Activated naive CD4-positive, alpha-beta T cell treated with anti-CD3 and anti-CD28 coated beads for 36 hours (primary cell): ENCODE data around the gene SNCAIP. TPM values are rescaled to one million over a fixed set of nuclear protein-coding genes. Genes with fewer than 3 reads are reported as not detected.

Experiments used
- CTCF ChIA-PET: fragments of 350-600 bp; sonication (Branson Sonifier 250); formaldehyde crosslinking; loops from one replicate; lab custom pipeline; 2021; ENCODE audit warnings: antibody characterized with exemption; lab: Charles Lee
- DNase-seq: peaks from one replicate; pipeline ENCODE4 v3.0.0-alpha.2; 2020
- H3K27ac Mint-ChIP-seq: one replicate; pipeline ENCODE4 v1.8.0; 2021; ENCODE audit warnings: mild to moderate bottlenecking, mixed read lengths
- H3K27me3 Mint-ChIP-seq: one replicate; pipeline ENCODE4 v1.8.0; 2021; ENCODE audit warnings: low read depth, mixed read lengths
- H3K36me3 Mint-ChIP-seq: one replicate; pipeline ENCODE4 v1.8.0; 2021; ENCODE audit warnings: low read depth, mixed read lengths
- H3K4me1 Mint-ChIP-seq: one replicate; pipeline ENCODE4 v1.8.0; 2021; ENCODE audit warnings: low read depth, mixed read lengths
- H3K4me3 Mint-ChIP-seq: one replicate; pipeline ENCODE4 v1.8.0; 2021; ENCODE audit warnings: mild to moderate bottlenecking, moderate library complexity, mixed read lengths
- H3K9me3 Mint-ChIP-seq: one replicate; pipeline ENCODE4 v1.8.0; 2021; ENCODE audit warnings: mixed read lengths
- intact Hi-C: fragments of 100-400 bp; cut with micrococcal nuclease; formaldehyde crosslinking; loops from one replicate; pipeline ENCODE4 v1.15.1; 2023
- total RNA-seq, 2 experiments: library from RNA; stranded (reverse); gene quantifications; one replicate each; pipeline ENCODE4 v1.2.3, GENCODE V29; 2021

Gene SNCAIP
- total RNA-seq, 2 experiments from 2014 or later = not detected

DNA sequence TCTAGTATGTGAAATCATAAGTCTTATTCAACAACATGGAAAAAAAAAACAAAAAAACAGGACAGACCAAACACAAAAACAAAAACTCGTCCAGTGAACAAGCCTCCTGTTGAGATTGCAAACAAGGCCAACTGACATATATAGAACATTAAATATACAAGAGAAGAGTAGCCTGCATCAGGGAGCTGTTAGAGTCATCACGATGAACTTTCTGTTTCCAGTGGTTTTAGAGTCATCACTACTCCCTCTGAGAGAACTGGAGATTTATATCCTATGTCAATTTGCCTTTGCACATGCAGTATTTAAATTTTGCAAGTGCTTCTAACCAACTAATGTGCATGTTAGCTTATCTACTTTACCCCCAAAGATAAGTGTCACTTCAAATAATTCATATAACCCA lies 9.9 kb downstream of the SNCAIP start:
- Mint-ChIP-seq H3K9me3 (no peaks in the 10 kb centered on the region), H3K4me3 (no peak overlapping the region), H3K27ac (no peak overlapping the region), H3K4me1 (no peaks in the 10 kb centered on the region), H3K27me3 (peaks cover 11% of the 10 kb centered on the region), H3K36me3 (no peaks in the 10 kb centered on the region)
- no peak for DNase-seq
- intact Hi-C loops = no loop called here
- CTCF ChIA-PET = no interaction called here

DNA sequence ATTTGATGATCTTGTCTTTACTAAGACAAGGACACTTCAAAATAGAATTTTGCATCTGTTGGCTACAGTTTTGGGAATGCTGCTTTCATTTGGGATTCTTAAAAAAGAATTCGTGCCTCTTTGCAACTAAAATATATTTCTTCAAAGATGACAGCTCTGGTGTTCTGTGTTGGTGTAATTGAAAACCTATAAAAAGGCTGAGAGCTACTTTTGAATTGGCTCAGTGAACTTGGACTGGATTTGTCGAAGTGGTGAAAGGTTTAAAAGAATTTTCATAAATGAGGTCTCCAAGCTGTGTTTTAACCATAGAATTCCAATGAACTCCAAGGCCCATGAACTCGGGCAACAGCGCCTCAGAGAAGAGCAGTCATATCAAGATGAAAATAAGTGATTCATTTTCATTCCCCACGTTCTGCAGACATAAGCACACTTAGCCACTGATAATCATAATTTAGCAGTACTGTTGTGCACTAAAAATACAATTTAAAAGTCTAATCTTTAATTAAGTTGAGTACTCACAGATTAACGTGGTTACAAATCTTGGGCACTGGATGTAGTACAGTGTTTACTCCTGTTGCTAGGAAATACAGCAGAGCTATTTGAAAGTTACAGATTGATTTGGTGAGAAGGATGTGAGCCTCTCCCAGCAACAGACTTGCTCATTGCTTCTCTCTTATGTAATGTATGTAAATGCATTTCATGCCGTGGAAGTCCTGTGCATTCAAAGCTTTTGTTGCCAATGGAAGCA lies 10.9 kb downstream of the SNCAIP start:
- CTCF ChIA-PET = no interaction called here
- peaks cover 4% of the 10 kb centered on the region for H3K27me3 Mint-ChIP-seq
- no peaks in the 10 kb centered on the region for H3K36me3 Mint-ChIP-seq
- no peaks in the 10 kb centered on the region for H3K4me1 Mint-ChIP-seq
- H3K9me3 Mint-ChIP-seq = no peaks in the 10 kb centered on the region
- no peak overlapping the region for H3K4me3 Mint-ChIP-seq
- intact Hi-C loops = no loop called here
- no peak for DNase-seq
- H3K27ac Mint-ChIP-seq = no peak overlapping the region

DNA sequence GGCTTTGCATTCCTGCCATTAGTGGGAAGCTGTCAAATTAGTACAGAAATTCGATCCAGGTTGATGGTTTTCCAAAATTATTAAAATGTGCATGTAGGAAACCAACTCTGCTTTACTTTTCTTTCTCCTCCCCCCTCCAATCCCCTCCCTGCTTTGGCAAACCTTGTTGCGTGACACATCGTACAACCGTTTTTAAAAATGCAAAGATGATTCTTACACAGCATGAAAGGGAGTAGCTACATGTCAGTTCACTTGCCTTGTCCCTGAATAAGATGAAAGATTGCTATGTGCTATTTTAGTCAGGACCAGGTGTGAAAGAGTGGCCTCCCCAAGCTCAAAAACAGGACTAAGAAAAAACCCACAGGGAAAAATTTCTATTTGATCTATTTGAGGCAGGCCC lies 11.7 kb downstream of the SNCAIP start:
- no peak overlapping the region for H3K27ac Mint-ChIP-seq
- DNase-seq = no peak
- H3K27me3 Mint-ChIP-seq = peaks cover 4% of the 10 kb centered on the region
- CTCF ChIA-PET = no interaction called here
- intact Hi-C loops = no loop called here
- H3K4me1 Mint-ChIP-seq = no peaks in the 10 kb centered on the region
- H3K36me3 Mint-ChIP-seq = no peaks in the 10 kb centered on the region
- H3K4me3 Mint-ChIP-seq = no peak overlapping the region
- H3K9me3 Mint-ChIP-seq = no peaks in the 10 kb centered on the region

DNA sequence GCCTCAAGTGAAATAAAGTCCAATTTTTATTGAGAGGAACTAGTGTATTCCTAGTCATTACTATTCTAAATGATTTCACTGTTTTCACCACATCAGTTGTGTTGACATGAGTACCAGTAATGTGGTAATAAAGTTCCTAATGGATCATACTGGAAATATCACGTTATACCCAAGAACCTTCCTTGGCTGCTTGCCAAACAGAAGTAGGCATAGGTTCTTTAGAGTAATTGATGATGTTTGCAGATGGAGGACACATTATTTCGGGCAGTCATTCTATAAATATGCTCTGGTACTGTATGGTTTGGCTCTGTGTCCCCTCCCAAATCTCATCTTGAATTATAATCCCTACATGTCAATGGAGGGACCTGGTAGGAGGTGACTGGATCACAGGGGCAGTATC lies 15.1 kb downstream of the SNCAIP start:
- no peak overlapping the region for H3K4me3 Mint-ChIP-seq
- H3K27ac Mint-ChIP-seq = no peak overlapping the region
- H3K4me1 Mint-ChIP-seq = no peaks in the 10 kb centered on the region
- no peak for DNase-seq
- CTCF ChIA-PET = no interaction called here
- intact Hi-C loops = no loop called here
- H3K9me3 Mint-ChIP-seq = no peaks in the 10 kb centered on the region
- H3K36me3 Mint-ChIP-seq = no peaks in the 10 kb centered on the region
- H3K27me3 Mint-ChIP-seq = peaks cover 2% of the 10 kb centered on the region

GRCh38 chr5:122330881-122331280 lies 18.8 kb downstream of the SNCAIP start:
- no peaks in the 10 kb centered on the region for H3K27me3 Mint-ChIP-seq
- DNase-seq = no peak
- no peaks in the 10 kb centered on the region for H3K9me3 Mint-ChIP-seq
- intact Hi-C loops = no loop called here
- no peaks in the 10 kb centered on the region for H3K4me1 Mint-ChIP-seq
- H3K36me3 Mint-ChIP-seq = no peaks in the 10 kb centered on the region
- H3K4me3 Mint-ChIP-seq = no peak overlapping the region
- CTCF ChIA-PET = no interaction called here
- no peak overlapping the region for H3K27ac Mint-ChIP-seq

- Mint-ChIP-seq H3K36me3 (no peaks in the 10 kb centered on the region), H3K4me3 (no peak overlapping the region), H3K27ac (no peak overlapping the region), H3K9me3 (no peaks in the 10 kb centered on the region), H3K4me1 (no peaks in the 10 kb centered on the region), H3K27me3 (no peaks in the 10 kb centered on the region)
- DNase-seq = no peak
- intact Hi-C loops = no loop called here
- CTCF ChIA-PET = interaction anchor here (0.5 to 0.6 kb wide), 2 partner anchors 85 to 95 kb away, joined by 3 to 6 read pairs; no protein-coding TSS in a partner anchor
Observed at GRCh38 chr5:122332599-122333555, 20.8 kb downstream of the SNCAIP start.

DNA sequence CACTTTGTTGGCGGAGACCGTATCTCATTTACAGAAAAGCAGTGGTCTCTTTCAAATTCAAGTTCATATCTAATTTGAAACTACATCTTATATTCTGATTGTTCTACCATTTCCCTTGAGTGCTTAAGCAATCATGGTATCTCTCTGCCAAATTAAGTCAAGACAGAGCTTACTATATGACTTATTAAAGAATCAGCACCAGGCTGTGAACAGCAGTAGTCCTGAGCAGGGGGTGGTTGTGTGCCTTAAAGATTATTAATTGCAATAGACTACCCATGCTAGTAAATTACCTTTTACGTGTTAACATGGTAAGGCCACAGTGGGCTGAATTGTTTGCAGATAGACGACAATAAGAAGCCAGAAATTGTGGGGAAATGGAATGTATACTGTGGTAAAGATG lies 21.5 kb downstream of the SNCAIP start:
- intact Hi-C loops = no loop called here
- Mint-ChIP-seq H3K4me1 (no peaks in the 10 kb centered on the region), H3K27ac (no peak overlapping the region), H3K4me3 (no peak overlapping the region), H3K27me3 (no peaks in the 10 kb centered on the region), H3K36me3 (no peaks in the 10 kb centered on the region), H3K9me3 (no peaks in the 10 kb centered on the region)
- no peak for DNase-seq
- CTCF ChIA-PET = no interaction called here

- intact Hi-C loops = no loop called here
Observed at GRCh38 chr5:122339591-122339990, 27.6 kb downstream of the SNCAIP start.

DNA sequence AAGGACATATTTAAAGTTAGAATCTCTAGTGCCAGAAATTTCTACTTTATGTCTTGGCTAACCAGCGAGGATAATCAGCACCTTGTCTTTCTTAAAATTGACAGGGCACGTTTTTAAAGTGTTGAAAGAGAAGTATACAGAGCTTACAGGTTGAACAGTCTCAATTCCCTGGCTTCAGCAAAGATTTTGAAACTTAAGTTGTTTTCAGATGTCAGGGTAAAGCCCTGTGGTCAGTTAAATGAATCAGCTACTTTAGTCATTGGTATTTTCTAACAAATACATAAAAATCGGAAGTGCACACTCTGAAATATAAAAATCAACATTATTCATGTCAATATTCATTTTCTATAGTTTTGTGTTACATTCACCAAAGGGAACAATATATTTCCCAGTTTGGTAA lies 29.1 kb downstream of the SNCAIP start:
- intact Hi-C loops = no loop called here
- H3K36me3 Mint-ChIP-seq = no peaks in the 10 kb centered on the region
- no peaks in the 10 kb centered on the region for H3K9me3 Mint-ChIP-seq
- H3K27ac Mint-ChIP-seq = no peak overlapping the region
- no peak overlapping the region for H3K4me3 Mint-ChIP-seq
- DNase-seq = no peak
- CTCF ChIA-PET = no interaction called here
- no peaks in the 10 kb centered on the region for H3K27me3 Mint-ChIP-seq
- H3K4me1 Mint-ChIP-seq = no peaks in the 10 kb centered on the region

More at GRCh38 chr5:122339591-122339990, 27.6 kb downstream of the SNCAIP start:
- H3K4me3 Mint-ChIP-seq = no peak overlapping the region
- no peaks in the 10 kb centered on the region for H3K27me3 Mint-ChIP-seq
- H3K9me3 Mint-ChIP-seq = no peaks in the 10 kb centered on the region
- no peak overlapping the region for H3K27ac Mint-ChIP-seq
- no peaks in the 10 kb centered on the region for H3K36me3 Mint-ChIP-seq
- no peak for DNase-seq
- CTCF ChIA-PET = no interaction called here
- H3K4me1 Mint-ChIP-seq = no peaks in the 10 kb centered on the region

DNA sequence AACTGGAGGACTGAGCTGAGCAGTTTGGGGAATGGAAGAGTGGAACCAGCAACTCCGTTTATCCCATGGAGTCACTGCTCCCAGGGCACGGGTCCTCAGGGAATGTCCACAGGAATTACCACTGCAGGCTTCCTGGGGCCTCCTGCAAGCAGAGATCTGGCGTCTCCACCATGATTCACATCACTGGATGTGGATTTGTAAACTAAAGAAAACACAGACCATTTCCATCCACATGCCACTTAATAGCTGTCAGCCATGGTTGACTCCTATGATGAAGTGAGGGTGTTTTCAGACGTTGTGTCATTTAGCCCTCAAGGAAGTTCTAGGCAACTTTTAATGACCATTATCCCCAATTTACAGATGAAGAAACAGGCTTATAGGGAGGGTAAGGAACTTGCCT lies 30.2 kb downstream of the SNCAIP start:
- no peaks in the 10 kb centered on the region for H3K27me3 Mint-ChIP-seq
- H3K4me3 Mint-ChIP-seq = no peak overlapping the region
- H3K9me3 Mint-ChIP-seq = no peaks in the 10 kb centered on the region
- no peaks in the 10 kb centered on the region for H3K4me1 Mint-ChIP-seq
- intact Hi-C loops = no loop called here
- CTCF ChIA-PET = no interaction called here
- DNase-seq = no peak
- no peak overlapping the region for H3K27ac Mint-ChIP-seq
- H3K36me3 Mint-ChIP-seq = no peaks in the 10 kb centered on the region

DNA sequence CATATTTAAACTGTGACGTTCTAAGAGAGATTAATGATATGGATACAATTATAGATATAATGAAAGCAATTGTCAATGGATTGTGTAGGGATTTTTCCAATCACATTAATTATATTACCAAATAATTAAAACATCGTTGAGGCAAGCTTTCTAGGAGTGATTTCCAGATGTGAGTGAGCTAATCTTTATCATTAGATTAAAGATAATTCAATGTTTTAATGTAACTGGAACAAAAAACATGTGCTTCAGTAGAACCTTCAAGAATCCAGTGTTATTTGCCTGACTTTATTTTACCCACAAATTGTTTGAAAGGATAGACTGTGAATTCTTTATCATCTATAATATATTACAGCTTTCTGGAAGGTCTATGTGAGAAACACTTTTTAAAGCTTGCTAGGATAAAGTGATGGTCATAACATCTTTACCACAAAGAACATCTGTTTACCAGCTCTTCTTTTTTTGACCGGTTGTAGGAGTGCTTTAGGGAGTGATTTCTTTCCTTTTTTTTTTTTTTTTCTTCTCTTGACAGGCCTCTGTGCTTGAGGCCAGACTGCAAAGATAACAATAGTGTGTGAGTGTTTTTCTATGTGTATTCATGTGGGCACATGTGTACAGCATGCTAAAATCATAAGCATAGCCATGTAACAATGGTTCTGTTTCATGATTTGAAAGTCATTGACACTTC lies 35.0 kb downstream of the SNCAIP start:
- Mint-ChIP-seq H3K27me3 (no peaks in the 10 kb centered on the region), H3K9me3 (no peaks in the 10 kb centered on the region), H3K36me3 (no peaks in the 10 kb centered on the region), H3K4me1 (no peaks in the 10 kb centered on the region), H3K27ac (no peak overlapping the region), H3K4me3 (no peak overlapping the region)
- intact Hi-C loops = no loop called here
- no peak for DNase-seq
- CTCF ChIA-PET = interaction anchor here (0.8 kb wide), 1 partner anchor 357 kb away, joined by 5 read pairs; no protein-coding TSS in a partner anchor

DNA sequence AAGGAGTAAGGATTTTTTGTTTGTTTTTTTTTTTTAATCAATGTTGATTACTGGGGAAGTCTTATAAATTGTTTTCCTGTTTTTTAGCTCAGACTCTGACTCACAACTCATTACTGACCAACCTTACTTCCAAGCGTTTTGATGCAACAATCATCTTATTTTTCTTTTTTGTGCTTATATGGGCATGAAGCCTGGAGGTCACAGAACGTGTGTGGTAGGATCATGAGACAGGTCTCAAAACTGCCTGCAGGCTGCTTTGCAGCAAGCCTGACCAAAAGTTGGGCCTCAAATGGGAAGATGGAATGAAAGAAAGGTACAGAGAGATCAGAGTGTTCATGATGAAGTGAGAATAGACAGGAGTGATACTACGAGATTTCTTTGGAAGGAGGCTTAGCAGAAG lies 38.5 kb downstream of the SNCAIP start:
- intact Hi-C loops = no loop called here
- DNase-seq = no peak

More for the DNA sequence above, 38.5 kb downstream of the SNCAIP start:
- CTCF ChIA-PET = no interaction called here
- H3K4me1 Mint-ChIP-seq = no peaks in the 10 kb centered on the region
- H3K36me3 Mint-ChIP-seq = no peaks in the 10 kb centered on the region
- H3K4me3 Mint-ChIP-seq = no peak overlapping the region
- no peaks in the 10 kb centered on the region for H3K27me3 Mint-ChIP-seq
- no peak overlapping the region for H3K27ac Mint-ChIP-seq
- H3K9me3 Mint-ChIP-seq = no peaks in the 10 kb centered on the region
